K562 (cell line): Measurements from ENCODE around the gene FBLN2. TPM values are rescaled to one million over a fixed set of nuclear protein-coding genes. Genes with fewer than 3 reads are reported as not detected.
A peak's percentile ranks its signal among the peaks of the same experiment; 100 is the strongest.

ENCODE experiments used
- ATAC-seq: fragments of 200-7000 bp; cut with Tn5 transposase; 3 replicates; pipeline ENCODE4 v1.9.1; 2020; ENCODE audit warnings: moderate library complexity
- BruUV-seq: library from RNA; stranded (reverse); fragments of 400-500 nt; replicated peaks from 2 replicates; lab custom pipeline; 2021; lab: Mats Ljungman, UMichigan
- CTCF ChIA-PET: fragments of 300-600 bp; formaldehyde crosslinking; extraction: SDS; loops from one replicate; lab custom pipeline; 2021; ENCODE audit warnings: low intra/inter-chr PET ratio; lab: Yijun Ruan, JAX
- POLR2A ChIA-PET: fragments of 300-600, 350-650 bp; sonication (Branson Sonifier 250); formaldehyde crosslinking; extraction: SDS; loops from one replicate; lab custom pipeline; 2021; ENCODE audit warnings: antibody characterized with exemption, inconsistent platforms; lab: Yijun Ruan, JAX
- DNase-seq, 4 experiments: peaks; one replicate each; pipeline versions ENCODE4 v3.0.0 to v3.0.0-alpha.2; 2011 to 2018; ENCODE audit warnings: low spot score in 3 of 4, mixed read lengths in 3 of 4; ENCODE audit errors: extremely low read depth in 1 of 4
- FAIRE-seq: peaks from 2 replicates; lab custom pipeline; 2011; peaks lifted over from hg19 to GRCh38; lab: Jason Lieb, UNC
- H2AFZ ChIP-seq: 2 replicates; pipeline ENCODE4 v1.6.0; 2011; ENCODE audit warnings: low read depth, low read length, control low read depth, inconsistent platforms
- H3K27ac ChIP-seq: fragments of 200-600 bp; 3 replicates; pipeline ENCODE4 v1.8.0; 2011; ENCODE audit warnings: low read depth, mild to moderate bottlenecking, control low read depth, inconsistent platforms, low read length, moderate library complexity, mixed read lengths; ENCODE audit errors: extremely low read depth
- H3K27me3 ChIP-seq, 2 experiments: fragments of 300-600 bp in 1 of 2; 2 replicates in 1 of 2; 3 replicates in 1 of 2; pipeline versions ENCODE4 v1.6.0 to v1.8.0; 2011; ENCODE audit warnings: inconsistent platforms in 2 of 2, low read length in 2 of 2, mild to moderate bottlenecking in 1 of 2, mixed read lengths in 1 of 2, moderate library complexity in 1 of 2; ENCODE audit not compliant: control insufficient read depth in 2 of 2, insufficient read depth in 2 of 2
- H3K36me3 ChIP-seq: fragments of 300-600 bp; 3 replicates; pipeline ENCODE4 v1.8.0; 2011; ENCODE audit warnings: mild to moderate bottlenecking, low read length, inconsistent platforms; ENCODE audit not compliant: control insufficient read depth, insufficient read depth
- H3K4me1 ChIP-seq, 2 experiments: fragments of 200-600 bp in 1 of 2; replicated peaks in 1 of 2; 2 replicates in 1 of 2; 3 replicates in 1 of 2; pipeline versions ENCODE4 v1.5.1 to v1.8.0; 2011; ENCODE audit warnings: inconsistent platforms in 2 of 2, low read length in 2 of 2, mild to moderate bottlenecking in 1 of 2, mixed read lengths in 1 of 2, moderate library complexity in 1 of 2; ENCODE audit not compliant: control insufficient read depth in 2 of 2, insufficient read depth in 2 of 2
- H3K4me2 ChIP-seq: 2 replicates; pipeline ENCODE4 v1.6.1; 2011; ENCODE audit warnings: low read length, control low read depth, inconsistent platforms, mixed read lengths; ENCODE audit not compliant: insufficient read depth
- H3K4me3 ChIP-seq: fragments of 200-600 bp; sonication (generic), shearing (Covaris generic); 2 replicates; pipeline ENCODE4 v1.5.1; 2016; ENCODE audit warnings: control low read depth, inconsistent platforms
- H3K79me2 ChIP-seq: fragments of 200-600 bp; 3 replicates; pipeline ENCODE4 v1.8.0; 2011; ENCODE audit warnings: low read length, inconsistent platforms; ENCODE audit not compliant: control insufficient read depth, insufficient read depth
- H3K9ac ChIP-seq, 2 experiments: 2 replicates each; pipeline versions ENCODE4 v1.6.0 to v1.6.1; 2011; ENCODE audit warnings: low read depth in 2 of 2, low read length in 2 of 2, control low read depth in 1 of 2, inconsistent platforms in 1 of 2, mild to moderate bottlenecking in 1 of 2, mixed read lengths in 1 of 2; ENCODE audit not compliant: insufficient read depth in 1 of 2
- H3K9me1 ChIP-seq: one replicate; pipeline ENCODE4 v1.6.0; 2011; ENCODE audit warnings: inconsistent platforms, mild to moderate bottlenecking, low read length, moderate library complexity; ENCODE audit not compliant: control insufficient read depth, insufficient read depth
- H3K9me3 ChIP-seq: replicated peaks from 2 replicates; pipeline ENCODE4 v1.5.1; 2011; ENCODE audit warnings: low read depth, low read length, inconsistent platforms; ENCODE audit not compliant: control insufficient read depth, insufficient read depth
- H4K20me1 ChIP-seq: replicated peaks from 2 replicates; pipeline ENCODE4 v1.6.1; 2011; ENCODE audit warnings: low read length, inconsistent platforms, mixed read lengths; ENCODE audit not compliant: control insufficient read depth, insufficient read depth
- ARID2 ChIP-seq: fragments of 450-650 bp; IDR thresholded peaks from 2 replicates; pipeline ENCODE4 v1.6.1; 2017; ENCODE audit warnings: antibody characterized with exemption, mild to moderate bottlenecking
- EP300 ChIP-seq: IDR thresholded peaks from 2 replicates; pipeline ENCODE4 v1.6.1; 2012; ENCODE audit warnings: low read length, improper control_type of control experiment
- ETV1 ChIP-seq: fragments of 450-650 bp; conservative IDR thresholded peaks from 2 replicates; pipeline ENCODE4 v1.6.1; 2016; ENCODE audit warnings: missing genetic modification characterization, control low read depth, low read depth, missing compliant biosample characterization
- ETV6 ChIP-seq, 3 experiments: fragments of 150-350 bp in 1 of 3; sonication (generic) in 1 of 3; formaldehyde crosslinking in 1 of 3; IDR thresholded peaks; 2 replicates each; pipeline versions ENCODE4 v1.6.1 to v1.8.0; 2014 to 2022; ENCODE audit warnings: borderline replicate concordance in 2 of 3, low read depth in 2 of 3, antibody characterized with exemption in 1 of 3, low read length in 1 of 3, mild to moderate bottlenecking in 1 of 3, missing genetic modification reagents in 1 of 3
- KLF13 ChIP-seq: fragments of 450-650 bp; IDR thresholded peaks from 2 replicates; pipeline ENCODE4 v1.6.1; 2016; ENCODE audit warnings: missing genetic modification characterization, low read depth, mild to moderate bottlenecking, missing compliant biosample characterization, moderate library complexity, borderline replicate concordance
- MED1 ChIP-seq: sonication (generic); formaldehyde crosslinking; IDR thresholded peaks from 2 replicates; pipeline ENCODE4 v1.8.1; 2023; ENCODE audit warnings: missing genetic modification reagents, borderline replicate concordance
- MYNN ChIP-seq, 2 experiments: sonication (generic); formaldehyde crosslinking in 1 of 2; IDR thresholded peaks; 2 replicates each; pipeline versions ENCODE4 v1.5.0 to v1.6.1; 2016 to 2020; ENCODE audit warnings: antibody characterized with exemption in 1 of 2, missing genetic modification reagents in 1 of 2
- PTRF ChIP-seq: fragments of 450-650 bp; IDR thresholded peaks from 2 replicates; pipeline ENCODE4 v1.6.1; 2016; ENCODE audit warnings: mild to moderate bottlenecking, missing genetic modification characterization, missing compliant biosample characterization
- SETDB1 ChIP-seq: IDR thresholded peaks from one replicate; pipeline ENCODE4 v1.6.1; 2012; ENCODE audit warnings: low read length, control low read depth, inconsistent platforms
- SMAD4 ChIP-seq: fragments of 250-450 bp; sonication (Bioruptor Pico); conservative IDR thresholded peaks from 2 replicates; pipeline ENCODE4 v1.8.0; 2021; ENCODE audit warnings: inconsistent platforms, mild to moderate bottlenecking, moderate library complexity
- STAG1 ChIP-seq: sonication (generic); formaldehyde crosslinking; IDR thresholded peaks from 2 replicates; pipeline ENCODE4 v1.5.0; 2020; ENCODE audit warnings: missing genetic modification reagents, borderline replicate concordance
- TSC22D4 ChIP-seq: fragments of 450-650 bp; IDR thresholded peaks from 2 replicates; pipeline ENCODE4 v1.6.1; 2016; ENCODE audit warnings: missing genetic modification characterization, missing biosample characterization, control low read depth
- U2AF1 ChIP-seq: fragments of 200-400 bp; formaldehyde crosslinking; optimal IDR thresholded peaks from 2 replicates; pipeline ENCODE3; 2017; ENCODE audit warnings: mild to moderate bottlenecking, low read depth, low read length, moderate library complexity
- ZNF408 ChIP-seq: fragments of 250-450 bp; sonication (Bioruptor Pico); IDR thresholded peaks from 2 replicates; pipeline ENCODE4 v1.4.0; 2020; ENCODE audit warnings: low read depth, mild to moderate bottlenecking, moderate library complexity
- ZNF551 ChIP-seq: fragments of 250-450 bp; sonication (Bioruptor Pico); IDR thresholded peaks from 2 replicates; pipeline ENCODE4 v1.5.0; 2021; ENCODE audit warnings: mild to moderate bottlenecking, moderate library complexity
- WGBS: fragments of 100-300 bp; shearing (Covaris generic); methylation state at CpG from one replicate; pipeline ENCODE4 v1.1.6; 2016; ENCODE audit warnings: low coverage, mixed read lengths; ENCODE audit not compliant: insufficient coverage; ENCODE audit errors: missing lambda C conversion rate; 5-methylcytosine and 5-hydroxymethylcytosine counted together
- in situ Hi-C: fragments of 300-500 bp; cut with MboI; formaldehyde crosslinking; loops from 4 replicates; pipeline ENCODE4 v1.15.0; 2018; ENCODE audit warnings: inconsistent platforms, mixed read lengths
- intact Hi-C: fragments of 100-400 bp; cut with micrococcal nuclease; formaldehyde crosslinking; loops from 2 replicates; pipeline ENCODE4 v1.14.2; 2022
- polyA plus RNA-seq, 8 experiments: library from polyadenylated mRNA; depleted of rRNA in 4 of 8; stranded (reverse) in 5 of 8; unstranded in 3 of 8; fragments of >200 nt; fragmentation: Nextera tagmentation in 2 of 8; fragmentation: Illumina TruSeq in 1 of 8; extraction: Ambion mirVana in 2 of 8; extraction: Trizol in 1 of 8; gene quantifications; 2 replicates each; pipeline versions ENCODE4 v1.2.1 to v1.2.3, GENCODE V29; 2011 to 2014; ENCODE audit warnings: inconsistent platforms in 1 of 8, missing spikeins in 1 of 8
- total RNA-seq, 7 experiments: library from RNA; depleted of rRNA in 6 of 7; stranded (reverse); fragments of >200 nt in 6 of 7; fragmentation: Illumina TruSeq in 2 of 7; extraction: Trizol in 2 of 7; gene quantifications; 2 replicates each; pipeline versions ENCODE4 v1.2.1 to v1.2.3, GENCODE V29; 2011 to 2021; ENCODE audit warnings: low replicate concordance in 1 of 7
- TF ChIP-seq, protein P1 (sequence below), 2 experiments: fragments of 450-650 bp in 1 of 2; sonication (generic) in 1 of 2; formaldehyde crosslinking in 1 of 2; IDR thresholded peaks in 1 of 2; conservative IDR thresholded peaks in 1 of 2; 2 replicates each; pipeline versions ENCODE4 v1.6.1 to v1.8.1; 2016 to 2023; ENCODE audit warnings: mild to moderate bottlenecking in 2 of 2, moderate library complexity in 2 of 2, inconsistent platforms in 1 of 2, missing genetic modification reagents in 1 of 2
- TF ChIP-seq, protein P2 (sequence below): fragments of 250-450 bp; sonication (Bioruptor Pico); IDR thresholded peaks from 2 replicates; pipeline ENCODE4 v1.5.0; 2020; ENCODE audit warnings: mild to moderate bottlenecking, borderline replicate concordance
- TF ChIP-seq, protein P3 (sequence below): fragments of 250-450 bp; sonication (Bioruptor Pico); IDR thresholded peaks from 2 replicates; pipeline ENCODE4 v1.6.1; 2021; ENCODE audit warnings: mild to moderate bottlenecking

FBLN2 gene
- total and polyA plus RNA-seq, 9 of the 15 experiments (the other 6 are each of a cell fraction or from before 2014, with no cell fraction given): 0.03 to 0.10 (median 0.04) TPM; not detected in 6

DNA sequence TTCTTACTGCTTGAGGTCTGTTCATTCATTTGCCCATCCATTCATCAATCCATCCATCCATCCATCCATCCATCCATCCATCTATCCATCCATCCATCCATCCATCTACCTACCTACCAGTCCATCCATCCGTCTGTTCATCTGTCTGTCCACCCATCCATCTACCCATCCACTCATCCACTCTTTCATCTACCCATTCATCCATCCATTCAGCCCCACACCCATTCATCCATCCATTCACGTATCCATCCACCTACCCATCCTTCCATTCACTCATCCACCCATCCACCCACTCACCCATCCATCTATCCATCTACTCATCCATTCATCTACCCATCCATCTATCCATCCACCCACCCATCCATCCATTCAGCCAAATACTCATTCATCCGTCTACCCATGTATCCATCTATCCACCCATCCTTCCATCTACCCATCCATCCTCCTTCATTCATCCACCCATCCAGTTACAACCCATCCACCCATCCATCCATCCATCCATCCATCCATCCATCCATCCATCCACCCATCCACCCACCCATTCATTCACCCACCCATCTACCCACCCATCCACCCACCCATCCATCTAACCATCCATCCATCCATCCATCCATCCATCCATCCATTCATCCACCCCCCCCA, 68.3 kb downstream of the FBLN2 start:
- H3K9me1 ChIP-seq: peaks cover 7% of the 10 kb centered on the region
- in situ Hi-C loops (no loop called here), intact Hi-C loops (no loop called here)
- no TSS peak for BruUV-seq
- DNase-seq: no peak
- no peak overlapping the region for H3K4me3 ChIP-seq
- H3K9me3 ChIP-seq: no peaks in the 10 kb centered on the region
- ChIA-PET CTCF (no interaction called here), POLR2A (interaction anchor here (0.7 to 0.9 kb wide), 2 partner anchors 41 to 522 kb away, joined by 3 read pairs; no protein-coding TSS in a partner anchor)
- H3K27ac ChIP-seq: no peak overlapping the region
- no peaks in the 10 kb centered on the region for H3K36me3 ChIP-seq
- H3K4me2 ChIP-seq: no peak overlapping the region
- ATAC-seq: no peak
- H3K79me2 ChIP-seq: no peaks in the 10 kb centered on the region
- WGBS: 0% methylated on average over 3 of the region's 3 CpGs
- H3K27me3 ChIP-seq: peaks cover 27 to 62% of the 10 kb centered on the region in 2 experiments
- FAIRE-seq: no peak
- H3K4me1 ChIP-seq: peaks cover 3 to 12% of the 10 kb centered on the region in 2 experiments; a peak in 4 of 5 replicates
- H3K9ac ChIP-seq: no peak overlapping the region
- peaks cover 11% of the 10 kb centered on the region; the same call in 1 of the 2 replicates for H4K20me1 ChIP-seq
- no peak overlapping the region for H2AFZ ChIP-seq
- TF ChIP-seq, protein P1, sequence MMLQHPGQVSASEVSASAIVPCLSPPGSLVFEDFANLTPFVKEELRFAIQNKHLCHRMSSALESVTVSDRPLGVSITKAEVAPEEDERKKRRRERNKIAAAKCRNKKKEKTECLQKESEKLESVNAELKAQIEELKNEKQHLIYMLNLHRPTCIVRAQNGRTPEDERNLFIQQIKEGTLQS (IDR thresholded peaks at IDR 0.05): no peak
- TF ChIP-seq, protein P1 (CRISPR knock-in tag; conservative IDR thresholded peaks at IDR 0.05): no peak
- TF ChIP-seq MYNN (IDR thresholded peaks at IDR 0.05): no peak
- TF ChIP-seq MYNN (CRISPR knock-in tag; IDR thresholded peaks at IDR 0.05): no peak
- peak; percentile 86; the same call in 1 of the 2 replicates for TF ChIP-seq TSC22D4 (tag)
- TF ChIP-seq ETV1 (tag): no peak
- no peak for TF ChIP-seq ZNF551
- no peak for TF ChIP-seq U2AF1
- no peak for TF ChIP-seq SETDB1
- TF ChIP-seq SMAD4 (CRISPR knock-in tag): no peak
- no peak for TF ChIP-seq MED1 (CRISPR knock-in tag)
- TF ChIP-seq PTRF: no peak
- TF ChIP-seq KLF13 (tag): no peak
- TF ChIP-seq ZNF408 (CRISPR knock-in tag): no peak
- TF ChIP-seq ETV6 (IDR thresholded peaks at IDR 0.05; ENCODE audit: borderline replicate concordance in 1 of 2, low read depth in 2 of 2, low read length in 1 of 2): no peak
- TF ChIP-seq ETV6 (CRISPR knock-in tag; IDR thresholded peaks at IDR 0.05; ENCODE audit: borderline replicate concordance): no peak
- no peak for TF ChIP-seq ARID2
- TF ChIP-seq, protein P2, sequence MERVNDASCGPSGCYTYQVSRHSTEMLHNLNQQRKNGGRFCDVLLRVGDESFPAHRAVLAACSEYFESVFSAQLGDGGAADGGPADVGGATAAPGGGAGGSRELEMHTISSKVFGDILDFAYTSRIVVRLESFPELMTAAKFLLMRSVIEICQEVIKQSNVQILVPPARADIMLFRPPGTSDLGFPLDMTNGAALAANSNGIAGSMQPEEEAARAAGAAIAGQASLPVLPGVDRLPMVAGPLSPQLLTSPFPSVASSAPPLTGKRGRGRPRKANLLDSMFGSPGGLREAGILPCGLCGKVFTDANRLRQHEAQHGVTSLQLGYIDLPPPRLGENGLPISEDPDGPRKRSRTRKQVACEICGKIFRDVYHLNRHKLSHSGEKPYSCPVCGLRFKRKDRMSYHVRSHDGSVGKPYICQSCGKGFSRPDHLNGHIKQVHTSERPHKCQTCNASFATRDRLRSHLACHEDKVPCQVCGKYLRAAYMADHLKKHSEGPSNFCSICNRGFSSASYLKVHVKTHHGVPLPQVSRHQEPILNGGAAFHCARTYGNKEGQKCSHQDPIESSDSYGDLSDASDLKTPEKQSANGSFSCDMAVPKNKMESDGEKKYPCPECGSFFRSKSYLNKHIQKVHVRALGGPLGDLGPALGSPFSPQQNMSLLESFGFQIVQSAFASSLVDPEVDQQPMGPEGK: no peak
- TF ChIP-seq, protein P3, sequence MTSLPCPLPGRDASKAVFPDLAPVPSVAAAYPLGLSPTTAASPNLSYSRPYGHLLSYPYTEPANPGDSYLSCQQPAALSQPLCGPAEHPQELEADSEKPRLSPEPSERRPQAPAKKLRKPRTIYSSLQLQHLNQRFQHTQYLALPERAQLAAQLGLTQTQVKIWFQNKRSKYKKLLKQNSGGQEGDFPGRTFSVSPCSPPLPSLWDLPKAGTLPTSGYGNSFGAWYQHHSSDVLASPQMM (CRISPR knock-in tag): no peak
- no peak for TF ChIP-seq STAG1 (CRISPR knock-in tag)
- no peak for TF ChIP-seq EP300
